PC-3 (cell line): Measurements from ENCODE around the gene PLEKHM2.

Source experiments
- CTCF ChIP-seq: fragments of 300-600 bp; sonication (generic); conservative IDR thresholded peaks from 2 replicates; pipeline ENCODE4 v1.5.1; 2017; ENCODE audit warnings: antibody characterized with exemption, low read depth, mild to moderate bottlenecking, low read length
- EZH2 ChIP-seq: fragments of 300-600 bp; sonication (generic); IDR thresholded peaks from one replicate; pipeline ENCODE4 v1.6.1; 2017; ENCODE audit warnings: antibody characterized with exemption, mild to moderate bottlenecking, low read length; ENCODE audit not compliant: unreplicated experiment
- EZH2phosphoT487 ChIP-seq: fragments of 300-600 bp; sonication (generic); IDR thresholded peaks from 2 replicates; pipeline ENCODE4 v1.6.1; 2018; ENCODE audit warnings: mild to moderate bottlenecking, antibody characterized with exemption, low read length, borderline replicate concordance

GRCh38 chr1:15657021-15657420 is 27.1 kb upstream of the PLEKHM2 start:
- no peak for TF ChIP-seq EZH2
- no peak for TF ChIP-seq CTCF
- no peak for TF ChIP-seq EZH2phosphoT487
